Caco-2 (cell line): ENCODE results near the gene TMEM255B. TPM values are rescaled to one million over a fixed set of nuclear protein-coding genes. Genes with fewer than 3 reads are reported as not detected.
A peak's percentile ranks its signal among the peaks of the same experiment; 100 is the strongest.

Experiments used
- BruUV-seq: library from RNA; stranded (reverse); fragments of 400-500 nt; replicated peaks from 2 replicates; lab custom pipeline; 2021; lab: Mats Ljungman, UMichigan
- CTCF ChIA-PET: fragments of 300-600 bp; sonication (Branson Sonifier 250); formaldehyde crosslinking; loops from one replicate; lab custom pipeline; 2022; ENCODE audit warnings: antibody characterized with exemption; lab: Charles Lee
- POLR2A ChIA-PET: fragments of 300-600 bp; sonication (Branson Sonifier 250); formaldehyde crosslinking; loops from one replicate; lab custom pipeline; 2022; ENCODE audit warnings: antibody characterized with exemption; lab: Charles Lee
- DNase-seq, 2 experiments: peaks; one replicate each; pipeline versions ENCODE4 v3.0.0 to v3.0.0-alpha.2; 2020 to 2022
- H3K27me3 ChIP-seq: replicated peaks from 2 replicates; pipeline ENCODE4 v1.6.0; 2011; ENCODE audit warnings: low read length; ENCODE audit not compliant: control insufficient read depth, insufficient read depth
- H3K36me3 ChIP-seq: 2 replicates; pipeline ENCODE4 v1.5.1; 2011; ENCODE audit warnings: low read length; ENCODE audit not compliant: control insufficient read depth, insufficient read depth
- H3K4me1 ChIP-seq: fragments of 250-450 bp; sonication (Bioruptor Pico); 2 replicates; pipeline ENCODE4 v1.5.1; 2020; ENCODE audit warnings: mild to moderate bottlenecking
- H3K4me3 ChIP-seq: 2 replicates; pipeline ENCODE4 v1.5.1; 2011; ENCODE audit warnings: low read depth, mild to moderate bottlenecking, control low read depth, low read length
- H3K9me3 ChIP-seq: fragments of 250-450 bp; sonication (Bioruptor Pico); 2 replicates; pipeline ENCODE4 v1.5.1; 2020; ENCODE audit warnings: mild to moderate bottlenecking, moderate library complexity
- H3K27ac Mint-ChIP-seq: one replicate; pipeline ENCODE4 v1.8.0; 2022; ENCODE audit warnings: mixed read lengths; ENCODE audit not compliant: unreplicated experiment
- H3K27me3 Mint-ChIP-seq: one replicate; pipeline ENCODE4 v1.8.0; 2022; ENCODE audit warnings: mixed read lengths; ENCODE audit not compliant: insufficient read depth, unreplicated experiment
- H3K36me3 Mint-ChIP-seq: one replicate; pipeline ENCODE4 v1.8.0; 2022; ENCODE audit warnings: mild to moderate bottlenecking, mixed read lengths; ENCODE audit not compliant: insufficient read depth, unreplicated experiment
- H3K4me1 Mint-ChIP-seq: one replicate; pipeline ENCODE4 v1.8.0; 2022; ENCODE audit warnings: low read depth, mixed read lengths; ENCODE audit not compliant: unreplicated experiment
- H3K4me3 Mint-ChIP-seq: one replicate; pipeline ENCODE4 v1.8.0; 2022; ENCODE audit warnings: mild to moderate bottlenecking, moderate library complexity, mixed read lengths; ENCODE audit not compliant: unreplicated experiment
- H3K9me3 Mint-ChIP-seq: one replicate; pipeline ENCODE4 v1.8.0; 2022; ENCODE audit warnings: mixed read lengths; ENCODE audit not compliant: unreplicated experiment
- intact Hi-C: fragments of 100-400 bp; cut with micrococcal nuclease; formaldehyde crosslinking; loops from one replicate; pipeline ENCODE4 v1.10.0; 2022; ENCODE audit not compliant: unreplicated experiment
- total RNA-seq: library from RNA; stranded (reverse); gene quantifications from 2 replicates; pipeline ENCODE4 v1.2.3, GENCODE V29; 2022
- TF ChIP-seq, protein P1 (sequence below), 2 experiments: fragments of 200-600 bp in 1 of 2; IDR thresholded peaks; 1 replicate in 1 of 2; 2 replicates in 1 of 2; pipeline versions ENCODE4 v1.5.1 to v1.8.0; 2011 to 2022; ENCODE audit warnings: antibody characterized with exemption in 1 of 2, control low read depth in 1 of 2, inconsistent platforms in 1 of 2, low read depth in 1 of 2, low read length in 1 of 2, mild to moderate bottlenecking in 1 of 2, moderate library complexity in 1 of 2; ENCODE audit not compliant: insufficient read depth in 1 of 2, severe bottlenecking in 1 of 2, unreplicated experiment in 1 of 2

The TMEM255B gene
- total RNA-seq, 1 experiment from 2014 or later = 0.82 TPM

DNA sequence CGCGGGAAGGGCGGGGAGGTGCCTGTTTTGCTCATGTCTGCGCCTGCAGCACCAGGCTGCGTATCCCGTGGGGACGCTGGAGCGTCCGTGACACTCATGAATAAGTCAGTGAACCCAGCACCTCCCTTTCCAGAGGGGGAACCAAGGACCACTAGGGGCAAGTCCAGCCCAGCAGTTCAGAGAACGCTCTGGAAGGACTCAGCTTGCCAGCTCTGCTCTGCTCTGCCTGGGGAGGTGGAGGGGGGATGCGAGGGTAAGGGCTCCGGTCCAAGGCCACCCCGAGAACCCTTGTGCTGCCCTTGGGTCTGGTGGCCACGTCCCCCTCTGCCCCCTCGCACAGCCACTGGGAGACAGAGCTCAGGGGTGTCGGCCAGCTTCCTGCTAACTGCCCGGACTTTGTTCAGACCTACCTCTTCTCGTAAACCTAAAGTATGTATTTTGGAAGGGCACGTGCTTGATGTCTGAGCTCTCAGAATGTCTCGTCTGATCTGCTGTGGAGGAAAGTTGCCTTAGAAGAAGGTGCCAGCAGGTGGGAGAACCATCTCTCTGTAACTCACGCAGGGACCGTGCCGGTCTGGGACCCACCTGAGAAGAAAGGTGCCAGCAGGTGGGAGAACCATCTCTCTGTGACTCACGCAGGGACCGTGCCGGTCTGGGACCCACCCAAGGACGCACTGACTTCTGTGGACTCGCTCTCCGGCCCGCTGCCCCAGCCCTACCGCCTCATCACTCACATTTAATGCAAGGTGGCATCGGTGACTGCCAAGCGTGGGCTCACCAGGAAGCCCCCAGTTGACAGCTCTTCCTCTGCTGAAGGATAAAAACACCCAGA lies 34.1 kb downstream of the TMEM255B start:
- no peaks in the 10 kb centered on the region for H3K9me3 Mint-ChIP-seq
- H3K27ac Mint-ChIP-seq = no peak overlapping the region
- H3K27me3 ChIP-seq = no peaks in the 10 kb centered on the region
- H3K36me3 ChIP-seq = no peaks in the 10 kb centered on the region; the same call in 1 of the 2 replicates
- no peak overlapping the region for H3K4me3 ChIP-seq
- no TSS peak for BruUV-seq
- intact Hi-C loops = loop anchor here (5.0 kb wide), 1 partner anchor 816 kb away; no protein-coding TSS in a partner anchor
- ChIA-PET CTCF (interaction anchor here (0.7 kb wide), 1 partner anchor 69 kb away, joined by 3 read pairs; no protein-coding TSS in a partner anchor), POLR2A (interaction anchor here (0.6 kb wide), 1 partner anchor 212 kb away, joined by 3 read pairs; no protein-coding TSS in a partner anchor)
- no peaks in the 10 kb centered on the region for H3K27me3 Mint-ChIP-seq
- DNase-seq = peak in 1 of 2 experiments; percentile 30
- TF ChIP-seq, protein P1, sequence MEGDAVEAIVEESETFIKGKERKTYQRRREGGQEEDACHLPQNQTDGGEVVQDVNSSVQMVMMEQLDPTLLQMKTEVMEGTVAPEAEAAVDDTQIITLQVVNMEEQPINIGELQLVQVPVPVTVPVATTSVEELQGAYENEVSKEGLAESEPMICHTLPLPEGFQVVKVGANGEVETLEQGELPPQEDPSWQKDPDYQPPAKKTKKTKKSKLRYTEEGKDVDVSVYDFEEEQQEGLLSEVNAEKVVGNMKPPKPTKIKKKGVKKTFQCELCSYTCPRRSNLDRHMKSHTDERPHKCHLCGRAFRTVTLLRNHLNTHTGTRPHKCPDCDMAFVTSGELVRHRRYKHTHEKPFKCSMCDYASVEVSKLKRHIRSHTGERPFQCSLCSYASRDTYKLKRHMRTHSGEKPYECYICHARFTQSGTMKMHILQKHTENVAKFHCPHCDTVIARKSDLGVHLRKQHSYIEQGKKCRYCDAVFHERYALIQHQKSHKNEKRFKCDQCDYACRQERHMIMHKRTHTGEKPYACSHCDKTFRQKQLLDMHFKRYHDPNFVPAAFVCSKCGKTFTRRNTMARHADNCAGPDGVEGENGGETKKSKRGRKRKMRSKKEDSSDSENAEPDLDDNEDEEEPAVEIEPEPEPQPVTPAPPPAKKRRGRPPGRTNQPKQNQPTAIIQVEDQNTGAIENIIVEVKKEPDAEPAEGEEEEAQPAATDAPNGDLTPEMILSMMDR (IDR thresholded peaks at IDR 0.05; ENCODE audit: insufficient read depth in 1 of 2, low read depth in 1 of 2, low read length in 1 of 2, severe bottlenecking in 1 of 2, unreplicated experiment in 1 of 2) = no peak
- no peaks in the 10 kb centered on the region for H3K9me3 ChIP-seq
- H3K4me1 Mint-ChIP-seq = peaks cover 7% of the 10 kb centered on the region
- no peaks in the 10 kb centered on the region for H3K36me3 Mint-ChIP-seq
- H3K4me3 Mint-ChIP-seq = no peak overlapping the region
- peaks cover 22% of the 10 kb centered on the region; the same call in 1 of the 2 replicates for H3K4me1 ChIP-seq

- DNase-seq = no peak
- H3K4me3 Mint-ChIP-seq = no peak overlapping the region
- H3K36me3 Mint-ChIP-seq = no peaks in the 10 kb centered on the region
- no peaks in the 10 kb centered on the region for H3K27me3 Mint-ChIP-seq
- TF ChIP-seq, protein P1 (IDR thresholded peaks at IDR 0.05; ENCODE audit: insufficient read depth in 1 of 2, low read depth in 1 of 2, low read length in 1 of 2, severe bottlenecking in 1 of 2, unreplicated experiment in 1 of 2) = no peak
- Histone ChIP-seq H3K27me3 (no peaks in the 10 kb centered on the region), H3K4me1 (peaks cover 20% of the 10 kb centered on the region; the same call in 1 of the 2 replicates), H3K36me3 (no peaks in the 10 kb centered on the region; the same call in 1 of the 2 replicates), H3K4me3 (no peak overlapping the region), H3K9me3 (no peaks in the 10 kb centered on the region)
- intact Hi-C loops = loop anchor here (5.0 kb wide), 1 partner anchor 816 kb away; no protein-coding TSS in a partner anchor
- ChIA-PET CTCF (no interaction called here), POLR2A (interaction anchor here (0.6 kb wide), 1 partner anchor 211 kb away, joined by 3 read pairs; no protein-coding TSS in a partner anchor)
- H3K27ac Mint-ChIP-seq = no peak overlapping the region
- no TSS peak for BruUV-seq
- peaks cover 6% of the 10 kb centered on the region for H3K4me1 Mint-ChIP-seq
- H3K9me3 Mint-ChIP-seq = no peaks in the 10 kb centered on the region
Measured at GRCh38 chr13:113793718-113794085, 34.7 kb downstream of the TMEM255B start.

DNA sequence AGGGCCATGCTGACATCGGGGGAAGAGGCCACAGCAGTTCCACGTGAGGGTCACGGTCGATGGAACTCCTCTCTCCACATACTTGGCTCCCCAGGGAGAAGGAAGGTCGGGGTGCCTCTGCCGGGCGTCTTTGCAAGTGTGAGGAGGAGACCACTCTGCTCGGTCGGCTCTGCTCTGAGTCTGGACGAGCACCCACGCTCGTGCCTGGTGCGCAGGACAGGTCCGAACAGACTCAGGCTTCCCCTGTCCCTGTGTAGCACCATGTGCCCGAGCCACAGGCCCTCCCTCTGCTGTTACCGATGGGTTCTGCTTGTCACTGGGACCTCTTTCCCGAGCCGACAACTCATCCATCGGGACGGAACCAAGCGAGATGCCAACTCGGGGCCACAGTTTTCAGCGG lies 35.1 kb downstream of the TMEM255B start:
- CTCF ChIA-PET = no interaction called here
- no peak overlapping the region for H3K4me3 ChIP-seq
- H3K27me3 ChIP-seq = no peaks in the 10 kb centered on the region
- H3K27ac Mint-ChIP-seq = no peak overlapping the region
- POLR2A ChIA-PET = no interaction called here
- H3K36me3 Mint-ChIP-seq = no peaks in the 10 kb centered on the region
- peaks cover 2% of the 10 kb centered on the region for H3K4me1 Mint-ChIP-seq
- BruUV-seq = no TSS peak
- no peaks in the 10 kb centered on the region; the same call in 1 of the 2 replicates for H3K36me3 ChIP-seq
- peaks cover 18% of the 10 kb centered on the region; the same call in 1 of the 2 replicates for H3K4me1 ChIP-seq
- TF ChIP-seq, protein P1 (IDR thresholded peaks at IDR 0.05; ENCODE audit: insufficient read depth in 1 of 2, low read depth in 1 of 2, low read length in 1 of 2, severe bottlenecking in 1 of 2, unreplicated experiment in 1 of 2) = no peak
- H3K4me3 Mint-ChIP-seq = no peak overlapping the region
- H3K9me3 Mint-ChIP-seq = no peaks in the 10 kb centered on the region
- no peaks in the 10 kb centered on the region for H3K9me3 ChIP-seq
- intact Hi-C loops = loop anchor here (5.0 kb wide), 1 partner anchor 817 kb away; no protein-coding TSS in a partner anchor
- no peaks in the 10 kb centered on the region for H3K27me3 Mint-ChIP-seq
- no peak for DNase-seq
